HuH-7.5 (cell line): ENCODE measurements around the gene EEF1AKMT3.
"Not testable (repeated sequence)": the region's sequence is repeated elsewhere in the genome, so short reads cannot be mapped to it uniquely, and the experiment has no call there.

ENCODE experiments used
- DNase-seq: peaks from one replicate; pipeline ENCODE4 v3.0.0; 2011; ENCODE audit warnings: low spot score

EEF1AKMT3 gene

DNA sequence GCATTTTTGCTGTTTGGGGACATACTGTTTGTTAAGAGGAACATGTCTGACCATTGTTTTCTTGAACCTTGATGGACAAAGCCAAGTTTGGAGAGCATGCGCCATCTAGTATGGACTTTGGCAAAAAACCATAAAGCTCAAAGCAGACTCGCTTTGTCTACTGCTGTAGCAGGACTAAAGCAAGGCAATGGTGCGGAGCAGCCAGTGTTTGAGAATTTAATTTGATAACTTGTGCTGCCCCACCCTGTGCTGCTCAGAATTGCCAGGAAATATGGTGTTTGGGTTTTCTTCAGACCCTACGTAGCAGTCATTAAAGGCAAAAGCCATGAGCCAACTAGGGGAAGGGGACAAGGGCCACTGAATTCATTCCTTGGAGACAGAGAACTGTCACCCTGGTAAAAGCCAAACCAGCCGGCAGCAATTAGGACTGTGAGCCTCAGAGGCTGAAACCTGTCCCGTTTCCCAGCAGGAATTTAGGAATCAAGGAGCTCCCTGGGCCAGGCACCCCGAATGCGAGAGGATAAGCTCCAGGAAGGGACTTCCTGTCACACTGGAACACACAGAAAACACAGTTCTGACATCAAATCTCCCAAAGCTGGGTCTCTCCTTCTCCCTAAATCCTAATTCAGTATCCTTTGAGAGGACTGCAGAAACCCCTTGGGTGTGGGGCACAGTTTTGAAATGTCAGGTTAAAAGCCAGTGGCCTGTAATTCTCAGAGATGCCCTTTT is 45.0 kb downstream of the EEF1AKMT3 start:
- DNase-seq: no peak

GRCh38 chr12:57817990-57818331 is 45.5 kb downstream of the EEF1AKMT3 start:
- DNase-seq: not testable (repeated sequence)

DNA sequence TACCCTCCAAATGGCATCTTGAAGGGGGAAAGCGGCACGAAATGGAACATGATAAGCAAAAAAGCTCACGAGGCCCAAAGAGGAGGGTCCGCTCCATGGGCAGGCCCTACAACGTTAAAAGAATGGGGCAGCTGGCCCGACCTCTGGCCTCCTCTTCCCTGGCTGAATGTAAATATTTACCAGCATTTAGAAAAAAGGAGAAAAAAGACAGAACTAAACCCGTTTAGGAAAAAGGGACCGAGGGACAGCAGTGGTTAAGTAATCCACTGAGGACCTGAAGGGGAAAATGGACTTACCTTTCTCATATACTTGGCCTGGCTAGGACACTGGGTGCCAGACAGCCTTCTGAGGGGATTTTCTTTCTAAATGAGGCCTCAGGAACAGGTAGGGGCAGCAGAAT is 47.7 kb downstream of the EEF1AKMT3 start:
- not testable (repeated sequence) for DNase-seq

DNA sequence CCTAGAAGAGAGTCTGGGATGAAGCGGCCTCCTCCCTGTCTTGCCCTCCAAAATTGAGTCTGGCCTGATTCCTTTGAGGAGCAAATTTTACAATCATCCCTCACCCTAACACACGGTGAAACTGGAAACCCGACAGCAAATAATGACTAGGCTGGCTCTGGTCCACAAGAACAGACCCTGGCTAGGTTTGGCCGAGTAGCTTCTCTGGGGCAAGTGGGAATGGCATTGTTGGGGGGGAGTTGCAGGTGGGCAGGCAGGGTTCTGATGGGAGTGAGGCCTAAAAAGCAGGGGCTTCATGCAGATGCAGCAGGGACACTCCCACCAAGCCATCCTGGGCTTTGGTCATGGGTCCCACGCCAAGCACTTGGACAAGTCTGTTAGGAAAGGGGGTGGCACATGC is 48.6 kb downstream of the EEF1AKMT3 start:
- DNase-seq: not testable (repeated sequence)

- no peak for DNase-seq
Observed at GRCh38 chr12:57821474-57822214, 49.2 kb downstream of the EEF1AKMT3 start.

DNA sequence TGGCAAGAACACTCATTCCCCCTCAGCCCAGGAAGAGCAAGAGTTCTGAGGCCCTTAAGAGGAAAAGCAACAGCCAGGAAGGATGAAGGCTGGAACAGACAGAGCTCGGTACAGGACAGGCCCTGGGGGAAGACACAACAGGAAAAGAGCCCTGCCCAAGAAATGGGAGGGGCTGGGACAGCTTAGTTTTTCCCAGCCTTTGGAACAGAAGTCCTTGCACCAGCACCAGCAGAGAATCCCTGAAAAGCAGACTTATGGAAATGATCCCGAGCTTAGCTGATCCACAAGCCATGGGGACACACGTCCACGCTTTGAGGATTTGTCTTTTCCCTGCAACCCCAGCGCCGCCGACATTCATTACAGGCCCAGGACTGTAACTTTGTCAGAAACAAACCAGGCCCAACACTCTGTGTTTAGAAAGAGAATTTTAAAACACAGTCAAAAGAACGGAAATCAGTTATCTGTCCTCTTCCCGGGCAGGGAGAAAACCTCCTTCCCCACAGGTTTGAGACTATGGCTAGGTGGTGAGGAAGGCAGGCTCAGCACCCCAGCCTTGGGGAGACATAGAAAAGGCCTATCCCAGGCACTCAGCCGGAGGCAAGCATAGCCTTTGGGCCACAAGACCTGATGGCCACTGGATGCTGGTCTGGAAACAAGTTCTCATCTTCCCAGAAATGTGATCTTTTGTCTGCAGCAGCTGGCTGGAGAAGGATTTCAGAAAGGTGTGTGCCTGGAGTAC is 50.1 kb downstream of the EEF1AKMT3 start:
- no peak for DNase-seq

GRCh38 chr12:57823131-57823907 is 50.9 kb downstream of the EEF1AKMT3 start:
- DNase-seq: no peak

DNA sequence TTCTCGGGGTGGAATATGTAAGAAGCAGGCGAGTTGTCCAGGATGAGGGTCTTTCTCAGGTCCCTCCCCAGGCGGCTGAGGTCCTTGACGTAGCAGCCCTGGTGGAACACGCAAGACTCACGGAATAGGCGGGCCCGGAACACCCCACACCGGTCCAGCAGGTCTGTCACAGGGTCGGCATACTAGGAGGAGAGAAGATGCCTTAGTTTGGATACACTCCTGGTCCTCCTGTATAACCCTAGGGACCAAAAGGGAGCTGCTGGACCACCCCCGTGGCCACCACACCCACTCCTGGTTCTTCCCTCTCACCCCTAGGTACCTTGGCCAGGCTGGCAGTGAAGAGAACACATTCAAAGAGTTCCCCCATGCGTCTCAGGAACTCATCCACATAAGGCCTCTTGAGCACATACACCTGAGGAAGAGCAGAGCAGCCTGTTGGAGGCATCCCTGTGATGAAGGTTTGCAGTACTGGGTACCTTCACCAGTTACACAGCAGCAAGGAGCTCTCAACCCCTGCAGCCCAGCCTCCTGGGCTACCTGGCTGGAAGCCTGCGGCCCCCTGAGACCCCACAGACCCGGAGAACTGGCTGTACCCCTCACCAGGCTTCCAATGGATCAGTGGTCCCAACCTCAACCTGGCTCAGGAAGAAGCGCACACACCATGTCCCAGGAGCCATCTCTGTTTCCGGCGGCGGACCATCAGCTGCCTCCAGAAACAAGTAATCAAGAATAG is 51.7 kb downstream of the EEF1AKMT3 start:
- DNase-seq: no peak

- DNase-seq: no peak
Observed at GRCh38 chr12:57825451-57825850, 53.0 kb downstream of the EEF1AKMT3 start.

DNA sequence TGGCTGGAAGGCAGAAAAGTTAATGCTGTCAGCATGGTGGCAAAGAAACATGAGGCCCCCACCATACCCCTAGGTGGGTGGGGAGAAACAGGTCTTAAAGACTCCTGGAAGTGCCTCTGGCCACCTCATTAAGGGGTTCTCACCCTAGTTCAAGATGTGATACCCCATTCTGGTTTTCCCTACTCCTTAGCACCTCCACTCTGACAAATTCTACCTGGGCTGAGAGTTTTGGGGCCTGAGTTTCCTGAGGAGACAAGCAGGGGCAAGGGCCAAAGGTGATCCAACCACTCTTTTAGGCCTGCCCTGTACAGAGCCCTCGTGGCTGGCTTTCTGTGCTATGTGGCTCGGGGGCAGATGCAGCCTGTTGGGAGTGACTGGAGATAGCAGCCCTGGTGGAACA is 54.0 kb downstream of the EEF1AKMT3 start:
- DNase-seq: no peak

DNA sequence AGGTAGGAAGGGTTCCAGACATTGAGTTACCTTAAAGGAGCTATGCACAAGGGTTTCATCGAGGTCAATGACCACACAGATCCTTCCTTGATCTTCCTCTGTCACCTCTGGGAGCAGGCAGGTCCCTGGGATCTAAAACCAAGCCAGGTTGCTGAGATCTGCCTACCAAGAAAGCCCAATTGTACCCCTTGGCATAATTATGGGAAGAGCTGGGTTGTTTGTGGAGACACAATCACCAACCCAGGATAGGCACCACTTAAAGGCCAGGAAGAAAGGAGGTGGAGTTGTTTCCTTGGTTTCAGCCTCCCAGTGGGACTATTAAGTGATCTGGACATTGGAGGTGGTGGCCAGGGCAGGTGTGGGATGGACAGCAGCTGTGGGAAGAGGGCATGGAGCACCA is 54.6 kb downstream of the EEF1AKMT3 start:
- no peak for DNase-seq

DNA sequence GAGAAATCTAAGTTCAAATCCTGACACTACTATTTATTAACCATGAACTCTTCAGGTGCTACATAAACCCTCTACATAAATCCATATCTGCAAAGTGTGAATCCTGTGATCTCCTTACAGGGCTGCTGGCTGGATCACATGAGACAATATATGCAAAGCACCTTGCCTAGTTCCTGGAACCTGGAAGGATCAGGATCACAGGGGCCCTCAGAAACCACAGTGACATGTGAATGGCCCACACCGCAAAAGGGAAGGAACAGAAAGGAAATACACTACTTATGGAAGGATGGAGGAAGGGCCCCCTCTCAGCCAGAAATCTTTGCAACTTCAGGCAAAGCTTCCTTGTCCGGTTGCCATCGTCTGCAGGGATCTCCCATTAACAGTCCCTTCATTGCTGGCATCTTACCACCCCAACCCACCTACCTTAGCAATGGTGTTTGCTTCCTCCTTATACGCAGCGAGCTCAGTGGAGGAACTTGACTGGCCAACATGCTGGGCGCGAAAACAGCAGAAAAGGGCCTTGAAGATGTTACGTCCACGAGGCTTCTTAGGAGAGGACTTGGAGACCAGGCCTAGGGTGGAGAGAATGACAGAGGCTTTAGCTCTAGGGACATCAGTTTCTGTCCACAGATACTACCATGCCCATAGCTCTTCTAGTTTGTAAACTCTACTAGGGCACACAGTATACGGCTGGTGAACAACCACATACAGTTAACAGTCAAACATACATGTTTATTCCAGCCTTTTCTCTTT is 56.8 kb downstream of the EEF1AKMT3 start:
- no peak for DNase-seq

- no peak for DNase-seq
Observed at GRCh38 chr12:57830393-57830792, 58.0 kb downstream of the EEF1AKMT3 start.
